ENCODE results near the gene IMPA2. TPM values are rescaled to one million over a fixed set of nuclear protein-coding genes. Genes with fewer than 3 reads are reported as not detected.

Gene IMPA2
- total and polyA plus RNA-seq, 2 of the 8 experiments (the other 6 are each of a cell fraction or from before 2014, with no cell fraction given) = 102 to 140 TPM

- TF ChIP-seq, protein P1, sequence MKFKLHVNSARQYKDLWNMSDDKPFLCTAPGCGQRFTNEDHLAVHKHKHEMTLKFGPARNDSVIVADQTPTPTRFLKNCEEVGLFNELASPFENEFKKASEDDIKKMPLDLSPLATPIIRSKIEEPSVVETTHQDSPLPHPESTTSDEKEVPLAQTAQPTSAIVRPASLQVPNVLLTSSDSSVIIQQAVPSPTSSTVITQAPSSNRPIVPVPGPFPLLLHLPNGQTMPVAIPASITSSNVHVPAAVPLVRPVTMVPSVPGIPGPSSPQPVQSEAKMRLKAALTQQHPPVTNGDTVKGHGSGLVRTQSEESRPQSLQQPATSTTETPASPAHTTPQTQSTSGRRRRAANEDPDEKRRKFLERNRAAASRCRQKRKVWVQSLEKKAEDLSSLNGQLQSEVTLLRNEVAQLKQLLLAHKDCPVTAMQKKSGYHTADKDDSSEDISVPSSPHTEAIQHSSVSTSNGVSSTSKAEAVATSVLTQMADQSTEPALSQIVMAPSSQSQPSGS (IDR thresholded peaks at IDR 0.05; ENCODE audit: low read length) = no peak
- TF ChIP-seq ASH2L (IDR thresholded peaks at IDR 0.05; ENCODE audit: low read length) (no peak), BACH1 (IDR thresholded peaks at IDR 0.05; ENCODE audit: low read length) (no peak), KDM5A (IDR thresholded peaks at IDR 0.05; ENCODE audit: low read length) (no peak)
Observed at GRCh38 chr18:12003894-12004293, 22.6 kb downstream of the IMPA2 start (continued).

Measured in H1 (cell line).